ENCODE results near the gene OR51B6.

Gene OR51B6

DNA sequence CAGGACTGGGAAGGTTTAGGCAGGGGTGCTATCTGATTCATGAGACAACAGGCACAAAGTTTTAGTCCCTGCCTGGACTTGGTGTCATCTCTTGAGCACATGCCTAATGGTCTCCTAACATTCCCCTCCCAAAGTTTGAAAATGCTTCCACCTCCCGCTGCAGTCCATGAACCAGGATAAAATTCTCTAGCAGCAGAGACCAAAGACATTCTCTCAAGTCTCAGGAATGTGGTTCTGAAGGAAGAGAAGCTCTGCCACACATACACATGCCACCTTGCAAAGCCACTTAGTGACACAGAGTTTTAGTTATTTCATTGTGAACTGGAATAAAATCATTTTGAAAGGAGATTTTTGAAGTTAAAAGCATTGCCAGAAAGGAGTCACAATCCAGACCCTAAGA lies 15.5 kb downstream of the OR51B6 start:
- no peak for DNase-seq

DNA sequence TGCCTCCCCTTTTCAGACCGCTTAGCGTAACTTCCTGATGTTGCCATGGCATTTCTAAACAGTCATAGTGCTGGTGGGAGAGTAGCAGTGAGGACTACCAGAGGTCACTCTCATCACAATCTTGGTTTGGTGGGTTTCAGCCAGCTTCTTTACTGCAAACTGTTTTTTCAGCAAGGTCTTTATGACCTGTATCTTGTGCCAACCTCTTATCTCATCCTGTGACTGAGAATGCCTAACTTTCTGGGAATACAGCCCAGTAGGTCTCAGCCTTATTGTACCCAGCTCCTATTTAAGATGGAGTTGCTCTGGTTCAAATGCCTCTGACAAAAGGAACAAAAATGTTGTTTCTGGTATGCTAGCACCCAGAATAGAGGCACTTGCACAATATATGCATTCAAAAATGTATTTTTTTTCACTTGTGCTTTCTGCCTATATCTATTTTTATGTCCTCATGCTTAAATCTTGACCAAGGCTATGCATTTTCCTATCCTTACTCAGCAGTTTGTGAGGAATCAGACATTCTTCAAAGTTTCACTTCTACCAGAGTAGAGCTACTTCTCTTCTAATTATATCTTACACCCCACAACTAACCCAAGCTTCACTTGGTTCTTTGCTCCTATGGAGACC lies 16.3 kb downstream of the OR51B6 start:
- DNase-seq: no peak

DNA sequence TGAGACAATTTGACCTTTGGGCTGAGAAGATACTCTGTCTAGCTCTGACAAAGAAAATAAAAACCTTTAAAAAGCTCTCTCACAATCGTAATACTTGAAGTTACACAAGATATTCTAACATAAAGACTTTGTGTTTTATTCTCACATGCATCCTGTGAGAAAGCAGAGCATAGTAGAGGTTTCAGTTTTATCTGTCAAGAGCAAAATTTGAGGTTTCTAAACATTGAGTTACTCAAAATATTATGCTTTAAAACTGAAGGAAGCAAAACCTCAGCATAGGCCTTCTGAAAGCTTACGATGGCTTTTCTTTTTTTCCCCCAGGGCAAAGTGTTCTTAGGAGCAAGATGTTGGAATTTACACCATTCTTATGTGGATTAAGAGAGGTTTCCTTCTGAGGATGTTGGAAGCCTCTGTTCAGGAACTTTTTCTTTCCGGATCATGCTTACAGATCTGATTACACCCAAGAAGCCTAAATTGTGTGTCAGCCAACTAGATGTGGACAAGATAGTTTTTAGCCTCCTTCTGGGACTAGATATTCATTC lies 17.3 kb downstream of the OR51B6 start:
- DNase-seq: no peak

DNA sequence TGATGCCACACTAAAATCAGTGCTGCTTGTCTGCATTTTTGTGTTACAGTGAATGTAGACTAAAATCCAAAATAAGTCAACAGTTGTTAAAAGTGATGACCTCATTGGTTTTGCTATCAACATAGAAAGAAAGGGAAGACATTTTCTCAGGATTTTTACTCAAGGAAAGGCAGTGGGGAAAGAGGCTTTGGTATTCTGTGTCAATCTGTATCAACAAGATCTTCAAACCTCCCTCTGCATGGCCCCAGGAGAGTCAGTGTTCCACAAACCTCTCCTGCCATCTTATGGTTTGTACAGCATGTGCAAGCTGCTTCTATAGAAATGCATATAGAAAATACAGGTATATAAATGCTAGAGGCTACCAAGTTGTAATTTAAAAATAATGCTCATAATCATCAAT lies 18.5 kb downstream of the OR51B6 start:
- DNase-seq: no peak

DNA sequence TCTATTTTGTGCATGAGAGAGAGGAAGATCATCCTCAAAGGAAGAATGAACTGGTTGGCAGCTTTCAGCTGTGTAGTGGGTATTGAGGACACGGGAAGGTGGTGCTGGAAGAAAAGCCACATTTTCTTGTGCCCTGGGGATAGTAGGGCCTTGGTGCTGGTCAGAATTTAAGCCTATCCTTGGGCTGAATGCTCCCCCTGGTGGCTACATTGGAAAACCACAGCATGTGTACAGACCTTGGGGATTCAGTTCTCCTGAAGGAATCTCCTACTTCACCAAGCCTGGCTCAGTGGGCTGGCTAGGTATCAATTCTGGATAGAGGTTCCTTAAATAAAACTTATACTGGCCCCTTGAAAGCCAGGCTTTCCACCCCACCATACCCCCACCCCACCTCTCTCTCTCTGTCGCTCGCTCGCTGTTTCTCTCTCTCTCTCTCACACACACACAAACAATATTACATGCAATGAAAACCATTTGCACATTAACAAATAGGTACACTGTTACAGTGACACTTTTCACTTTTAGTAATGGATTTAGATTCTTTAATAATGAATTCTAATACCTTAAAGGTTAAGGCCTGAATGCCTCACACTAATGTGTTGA lies 29.5 kb downstream of the OR51B6 start:
- DNase-seq: peak; percentile 53

DNA sequence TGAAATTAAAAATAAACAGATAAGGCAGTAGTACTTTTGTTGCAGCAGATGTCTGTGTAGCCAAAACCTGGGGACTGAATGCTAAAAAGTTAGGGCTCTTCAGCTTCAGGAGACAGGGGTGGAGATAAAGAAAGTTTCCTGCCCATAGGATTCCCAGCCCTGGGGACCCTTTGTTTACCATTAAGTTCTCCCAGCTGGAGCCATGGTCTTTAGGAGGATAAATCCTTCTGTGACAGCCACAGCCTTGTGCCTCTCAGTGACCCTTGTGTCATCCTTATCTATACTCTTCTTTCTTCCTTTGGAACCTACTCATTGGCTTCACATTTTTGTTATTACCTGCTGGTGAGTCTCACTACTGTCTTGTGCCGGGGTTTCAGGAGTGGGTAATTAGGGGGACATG lies 32.3 kb downstream of the OR51B6 start, which contains the start of gene OR51M1:
OR51M1 (plus strand) TSS at position 237 of the 400 bp plus-strand sequence. CDS start 5,587 bp downstream, outside the sequence.
- DNase-seq: no peak

DNA sequence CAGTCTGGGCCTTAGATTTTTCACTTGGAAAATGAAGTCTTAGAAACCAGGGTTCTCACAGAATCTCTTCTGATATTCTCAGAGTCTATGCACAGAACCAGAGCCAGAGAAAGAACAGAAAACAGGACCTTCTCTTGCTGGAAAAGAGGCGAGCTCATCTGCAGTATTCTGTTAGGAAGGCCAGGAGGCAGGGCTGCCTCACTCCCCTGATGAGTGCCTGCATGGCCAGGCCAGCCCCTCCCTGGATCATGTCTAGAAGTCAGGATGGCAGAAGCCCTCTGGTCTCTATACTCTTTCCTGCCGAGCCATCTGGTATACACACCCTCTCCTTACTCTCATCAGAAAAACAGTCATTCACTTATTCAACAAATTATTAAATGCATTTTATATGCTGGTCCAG lies 33.0 kb downstream of the OR51B6 start:
- DNase-seq: no peak

DNA sequence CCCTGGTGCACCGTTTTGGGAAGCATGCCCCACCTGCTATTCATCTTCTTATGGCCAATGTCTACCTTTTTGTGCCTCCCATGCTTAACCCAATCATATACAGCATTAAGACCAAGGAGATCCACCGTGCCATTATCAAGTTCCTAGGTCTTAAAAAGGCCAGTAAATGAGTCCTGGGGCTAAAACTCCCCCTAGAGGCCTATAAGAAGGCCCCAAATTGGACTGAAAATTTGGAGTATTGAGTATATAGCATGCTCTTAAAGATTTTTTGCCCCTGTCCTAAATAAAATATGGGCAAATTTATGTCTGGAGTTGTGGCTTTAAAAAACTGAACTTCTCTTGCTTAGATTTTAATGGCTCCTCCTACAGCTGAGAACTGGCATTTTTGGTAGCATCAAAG lies 38.9 kb downstream of the OR51B6 start:
- no peak for DNase-seq

DNA sequence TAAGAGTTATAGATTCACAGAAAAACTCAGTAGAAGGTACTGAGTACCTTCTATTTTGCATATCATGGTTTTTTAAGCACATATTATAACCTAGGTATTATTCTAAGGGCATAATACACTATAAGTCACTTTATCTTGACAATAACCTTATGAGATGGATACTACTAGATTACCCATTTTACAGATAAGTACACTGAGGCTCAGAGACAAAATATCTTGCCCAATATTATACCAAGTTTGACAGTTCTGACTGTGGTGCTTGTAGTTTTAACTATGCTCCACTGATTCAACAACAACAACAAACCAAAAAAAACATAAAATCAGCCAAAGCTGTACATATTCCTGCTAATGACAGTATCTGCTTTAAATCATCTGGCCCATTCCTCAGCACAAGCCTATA lies 42.8 kb downstream of the OR51B6 start:
- DNase-seq: no peak

DNA sequence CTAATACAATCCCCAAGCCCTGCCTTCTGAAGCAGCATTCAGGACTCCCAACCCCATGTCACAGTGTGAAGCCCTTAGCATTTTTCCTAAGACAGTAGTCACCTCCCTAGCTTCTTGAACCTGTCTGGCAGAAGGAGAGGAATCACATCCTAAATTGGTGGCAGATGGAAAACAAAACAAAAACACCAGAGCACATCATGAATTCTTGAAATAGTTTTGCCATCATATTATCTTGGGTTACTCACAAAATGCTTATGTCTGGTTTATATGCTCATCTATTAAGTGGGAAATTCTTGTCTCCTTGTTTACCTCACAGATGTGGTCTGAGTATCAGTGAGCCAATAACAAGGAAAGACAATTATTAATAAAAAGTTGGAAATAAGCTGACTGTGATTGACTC lies 47.6 kb downstream of the OR51B6 start:
- DNase-seq: no peak

Measured in activated CD4-positive, alpha-beta T cell treated with anti-CD3 and anti-CD28 coated beads, Interleukin-10, Interleukin-2, amounts not matched to agents 100 ng/mL and 50 ng/mL, durations not matched to agents 16 hours and 8 hours (primary cell).